ENCODE results near the gene TRMU. TPM values are rescaled to one million over a fixed set of nuclear protein-coding genes. Genes with fewer than 3 reads are reported as not detected.

Gene TRMU
- total and polyA plus RNA-seq, 2 of the 4 experiments (the other 2 are of a cell fraction) = 19.0 to 36.4 TPM

GRCh38 chr22:46338636-46339035, 3.1 kb downstream of the TRMU start:
- H3K18ac ChIP-seq (ENCODE audit: low read depth, low read length) = no peak overlapping the region
- in situ Hi-C loops (cut with MboI; ENCODE audit: low sequenced_read_pairs) = no loop called here
- H3K4ac ChIP-seq (ENCODE audit: low read depth, low read length) = no peak overlapping the region
- POLR2A ChIA-PET (ENCODE audit: unreplicated experiment) = no interaction called here
- no peaks in the 10 kb centered on the region for H3K9me3 ChIP-seq (ENCODE audit: control insufficient read depth, insufficient read depth, low read length)
- TF ChIP-seq RAD21 (IDR thresholded peaks at IDR 0.05; ENCODE audit: low read length) (no peak), POLR2A (IDR thresholded peaks at IDR 0.05; ENCODE audit: low read depth, low read length) (no peak), NFE2L2 (IDR thresholded peaks at IDR 0.05; ENCODE audit: low read depth, low read length) (no peak), USF2 (IDR thresholded peaks at IDR 0.05; ENCODE audit: low read depth, low read length) (no peak), RFX5 (IDR thresholded peaks at IDR 0.05; ENCODE audit: low read depth, low read length) (no peak), MAFK (IDR thresholded peaks at IDR 0.05; ENCODE audit: low read depth, low read length) (no peak), CTCF (conservative IDR thresholded peaks at IDR 0.05; ENCODE audit: low read depth, low read length) (no peak), MXI1 (IDR thresholded peaks at IDR 0.05; ENCODE audit: borderline replicate concordance, low read depth, low read length) (no peak), FOS (IDR thresholded peaks at IDR 0.05; ENCODE audit: low read depth, low read length) (no peak), SMC3 (IDR thresholded peaks at IDR 0.05; ENCODE audit: low read depth, low read length) (no peak), CEBPB (IDR thresholded peaks at IDR 0.05; ENCODE audit: low read depth, low read length) (no peak), ELK1 (IDR thresholded peaks at IDR 0.05; ENCODE audit: borderline replicate concordance, low read depth, low read length) (no peak), BHLHE40 (IDR thresholded peaks at IDR 0.05; ENCODE audit: low read depth, low read length) (no peak), MAZ (IDR thresholded peaks at IDR 0.05; ENCODE audit: borderline replicate concordance, low read depth, low read length) (no peak), RCOR1 (IDR thresholded peaks at IDR 0.05; ENCODE audit: insufficient replicate concordance, low read length) (no peak), CHD1 (IDR thresholded peaks at IDR 0.05; ENCODE audit: low read depth, low read length) (no peak)
- CTCF ChIA-PET = interaction anchor here (0.6 kb wide), 1 partner anchor 11 kb away, joined by 4 read pairs; no protein-coding TSS in a partner anchor
- no peak overlapping the region for H3K4me2 ChIP-seq (ENCODE audit: low read depth, low read length)
- no peak overlapping the region for H2BK120ac ChIP-seq (ENCODE audit: low read depth, low read length)
- H3K4me3 ChIP-seq (ENCODE audit: insufficient read depth, low read depth, low read length) = no peak overlapping the region
- no peak overlapping the region for H2BK20ac ChIP-seq (ENCODE audit: low read depth, low read length)
- H2BK5ac ChIP-seq (ENCODE audit: low read depth, low read length, poor library complexity, severe bottlenecking) = no peak overlapping the region
- peaks cover 2% of the 10 kb centered on the region; the same call in 1 of the 2 replicates for H3K4me1 ChIP-seq (ENCODE audit: control insufficient read depth, insufficient read depth, low read length)
- H3K14ac ChIP-seq (replicated peaks; ENCODE audit: low read depth, low read length) = no peak overlapping the region
- no peak overlapping the region for H3K9ac ChIP-seq (ENCODE audit: low read depth, low read length)
- BruUV-seq (replicated peaks) = no TSS peak
- DNase-seq (no peak), ATAC-seq (ENCODE audit: low read depth) (no peak)
- no peak overlapping the region for H2BK15ac ChIP-seq (ENCODE audit: low read depth, low read length)
- intact Hi-C loops (cut with micrococcal nuclease) = no loop called here
- no peak overlapping the region for H2AK9ac ChIP-seq (replicated peaks; ENCODE audit: low read depth, low read length, poor library complexity)
- 86% methylated on average over 8 of the region's 8 CpGs; no CpG with 5 or more reads in 1 of the 2 experiments for WGBS, 2 experiments (ENCODE audit: extremely low coverage in 2 of 2, insufficient read length in 1 of 2)
- no peak overlapping the region for H2AK5ac ChIP-seq (ENCODE audit: low read depth, low read length)
- no peak overlapping the region for H4K8ac ChIP-seq (ENCODE audit: low read depth in 2 of 2, low read length in 2 of 2)
- H4K5ac ChIP-seq (ENCODE audit: low read depth, low read length) = no peak overlapping the region
- H3K9me1 ChIP-seq (ENCODE audit: insufficient read depth, low read length) = peaks cover 6% of the 10 kb centered on the region; the same call in 1 of the 2 replicates
- H3K79me1 ChIP-seq (ENCODE audit: low read depth in 1 of 2, low read length in 2 of 2) = peaks cover 34 to 41% of the 10 kb centered on the region in 2 experiments
- no peak overlapping the region for H3K27ac ChIP-seq (ENCODE audit: insufficient read depth, low read length)
- peaks cover 42% of the 10 kb centered on the region for H3K36me3 ChIP-seq (ENCODE audit: control insufficient read depth, insufficient read depth, low read length)
- H3K27me3 ChIP-seq (ENCODE audit: control insufficient read depth, insufficient read depth, low read length) = no peaks in the 10 kb centered on the region
- H3K23ac ChIP-seq (ENCODE audit: low read depth, low read length) = no peak overlapping the region
- no peak overlapping the region for H3K56ac ChIP-seq (ENCODE audit: extremely low read depth, insufficient read depth, low read length)
- H2AFZ ChIP-seq (replicated peaks; ENCODE audit: low read length, poor library complexity) = no peak overlapping the region
- dilution Hi-C loops (cut with HindIII; ENCODE audit: low sequenced_read_pairs, unreplicated experiment) = no loop called here
- H4K91ac ChIP-seq (ENCODE audit: insufficient read depth, low read depth, low read length) = no peak overlapping the region
- peaks cover 9% of the 10 kb centered on the region; the same call in 1 of the 2 replicates for H4K20me1 ChIP-seq (ENCODE audit: insufficient read depth, low read length)
